Muscle of leg (tissue), 11 donors: ENCODE data around the gene PRKAG3. TPM values are rescaled to one million over a fixed set of nuclear protein-coding genes. Genes with fewer than 3 reads are reported as not detected.

Experiments used
- DNase-seq: peaks from one replicate; pipeline ENCODE4 v3.0.0; 2013
- H3K27ac ChIP-seq: one replicate; pipeline ENCODE4 v1.5.1; 2013; ENCODE audit warnings: mild to moderate bottlenecking, low read length, control low read depth
- H3K27me3 ChIP-seq: one replicate; pipeline ENCODE4 v1.6.1; 2013; ENCODE audit warnings: low read length; ENCODE audit not compliant: control insufficient read depth, insufficient read depth
- H3K36me3 ChIP-seq: one replicate; pipeline ENCODE4 v1.6.1; 2013; ENCODE audit warnings: low read length; ENCODE audit not compliant: control insufficient read depth, insufficient read depth
- H3K4me1 ChIP-seq: one replicate; pipeline ENCODE4 v1.6.1; 2013; ENCODE audit warnings: low read length; ENCODE audit not compliant: control insufficient read depth, insufficient read depth
- H3K4me3 ChIP-seq: one replicate; pipeline ENCODE4 v1.5.1; 2013; ENCODE audit warnings: low read length, control low read depth
- H3K9me3 ChIP-seq: replicated peaks from 2 replicates; pipeline ENCODE4 v1.6.1; 2013; ENCODE audit warnings: low read depth, low read length; ENCODE audit not compliant: control insufficient read depth
- WGBS: methylation state at CpG from one replicate; pipeline ENCODE4 v1.1.5; 2013; ENCODE audit warnings: missing lambda C conversion rate; ENCODE audit not compliant: insufficient coverage; 5-methylcytosine and 5-hydroxymethylcytosine counted together
- polyA plus RNA-seq, 8 donors: library from polyadenylated mRNA; unstranded; fragments of 120-200 nt; gene quantifications; one replicate each; pipeline versions ENCODE4 v1.2.1 to v1.2.3, GENCODE V29; 2013; ENCODE audit warnings: inconsistent platforms in 1 of 8, low replicate concordance in 1 of 8; ENCODE audit not compliant: insufficient read length in 8 of 8, insufficient read depth in 1 of 8
- total RNA-seq: library from RNA; stranded (reverse); fragments of 120-200 nt; gene quantifications from one replicate; pipeline ENCODE4 v1.2.4, GENCODE V29; 2013

Gene PRKAG3
- total and polyA plus RNA-seq, 9 donors = 9.9 to 22.6 (median 19.0) TPM

- no peaks in the 10 kb centered on the region for H3K27me3 ChIP-seq
- H3K4me1 ChIP-seq = peaks cover 44% of the 10 kb centered on the region
- H3K36me3 ChIP-seq = peaks cover 10% of the 10 kb centered on the region
- no peak overlapping the region for H3K4me3 ChIP-seq
- no peak overlapping the region for H3K27ac ChIP-seq
- WGBS = no CpG with 5 or more reads among the region's 4 CpGs
- no peaks in the 10 kb centered on the region for H3K9me3 ChIP-seq
- no peak for DNase-seq
These were observed 3.2 kb downstream of the PRKAG3 start for GRCh38 chr2:218828477-218828778.

- Histone ChIP-seq H3K4me1 (peaks cover 39% of the 10 kb centered on the region), H3K27me3 (no peaks in the 10 kb centered on the region), H3K9me3 (no peaks in the 10 kb centered on the region), H3K4me3 (no peak overlapping the region), H3K27ac (no peak overlapping the region), H3K36me3 (peaks cover 12% of the 10 kb centered on the region)
- WGBS = 47% methylated on average over 8 of the region's 14 CpGs
- DNase-seq = no peak
These were observed 3.7 kb downstream of the PRKAG3 start for GRCh38 chr2:218827701-218828476.

- Histone ChIP-seq H3K27me3 (no peaks in the 10 kb centered on the region), H3K4me3 (no peak overlapping the region), H3K4me1 (peaks cover 31% of the 10 kb centered on the region), H3K27ac (no peak overlapping the region), H3K36me3 (peaks cover 15% of the 10 kb centered on the region), H3K9me3 (no peaks in the 10 kb centered on the region)
- WGBS = 87% methylated on average over 9 of the region's 10 CpGs
- no peak for DNase-seq
These were observed 4.8 kb downstream of the PRKAG3 start for GRCh38 chr2:218826791-218827190.

- no peaks in the 10 kb centered on the region for H3K9me3 ChIP-seq
- no peak overlapping the region for H3K27ac ChIP-seq
- H3K36me3 ChIP-seq = peaks cover 20% of the 10 kb centered on the region
- H3K4me1 ChIP-seq = peaks cover 9% of the 10 kb centered on the region
- no peaks in the 10 kb centered on the region for H3K27me3 ChIP-seq
- WGBS = 82% methylated on average over 3 of the region's 7 CpGs
- no peak for DNase-seq
- H3K4me3 ChIP-seq = no peak overlapping the region
These were observed 7.6 kb downstream of the PRKAG3 start for GRCh38 chr2:218824004-218824403.

- no peaks in the 10 kb centered on the region for H3K27me3 ChIP-seq
- no peak overlapping the region for H3K4me3 ChIP-seq
- 90% methylated on average over 5 of the region's 9 CpGs for WGBS
- peaks cover 6% of the 10 kb centered on the region for H3K4me1 ChIP-seq
- no peaks in the 10 kb centered on the region for H3K9me3 ChIP-seq
- peaks cover 22% of the 10 kb centered on the region for H3K36me3 ChIP-seq
- no peak for DNase-seq
- no peak overlapping the region for H3K27ac ChIP-seq
These were observed 8.3 kb downstream of the PRKAG3 start for GRCh38 chr2:218823196-218823855.

GRCh38 chr2:218822622-218823021 is 9.0 kb downstream of the PRKAG3 start:
- H3K4me3 ChIP-seq = no peak overlapping the region

GRCh38 chr2:218821605-218822211 is 9.9 kb downstream of the PRKAG3 start:
- no peak overlapping the region for H3K4me3 ChIP-seq
- no peaks in the 10 kb centered on the region for H3K9me3 ChIP-seq
- H3K4me1 ChIP-seq = peaks cover 3% of the 10 kb centered on the region
- H3K27me3 ChIP-seq = no peaks in the 10 kb centered on the region
- WGBS = 85% methylated on average over 4 of the region's 9 CpGs
- H3K36me3 ChIP-seq = peaks cover 27% of the 10 kb centered on the region
- no peak for DNase-seq
- no peak overlapping the region for H3K27ac ChIP-seq

More at GRCh38 chr2:218822622-218823021, 9.0 kb downstream of the PRKAG3 start:
- Histone ChIP-seq H3K36me3 (peaks cover 26% of the 10 kb centered on the region), H3K27ac (no peak overlapping the region), H3K4me1 (peaks cover 3% of the 10 kb centered on the region), H3K27me3 (no peaks in the 10 kb centered on the region), H3K9me3 (no peaks in the 10 kb centered on the region)
- no peak for DNase-seq
- WGBS = 64% methylated on average over 6 of the region's 7 CpGs

- Histone ChIP-seq H3K27me3 (no peaks in the 10 kb centered on the region), H3K4me1 (peaks cover 3% of the 10 kb centered on the region), H3K9me3 (no peaks in the 10 kb centered on the region), H3K27ac (no peak overlapping the region), H3K36me3 (peaks cover 34% of the 10 kb centered on the region), H3K4me3 (no peak overlapping the region)
- DNase-seq = no peak
- WGBS = 95% methylated on average over 12 of the region's 15 CpGs
These were observed 10.7 kb downstream of the PRKAG3 start for GRCh38 chr2:218820746-218821369.

- no peak for DNase-seq
- H3K36me3 ChIP-seq = peaks cover 51% of the 10 kb centered on the region
- H3K27me3 ChIP-seq = no peaks in the 10 kb centered on the region
- H3K9me3 ChIP-seq = no peaks in the 10 kb centered on the region
- 88% methylated on average over 7 of the region's 7 CpGs for WGBS
- H3K4me1 ChIP-seq = peaks cover 3% of the 10 kb centered on the region
- no peak overlapping the region for H3K4me3 ChIP-seq
- no peak overlapping the region for H3K27ac ChIP-seq
These were observed 12.5 kb downstream of the PRKAG3 start for GRCh38 chr2:218819093-218819492.

GRCh38 chr2:218816561-218817011 is 15.0 kb downstream of the PRKAG3 start:
- Histone ChIP-seq H3K4me3 (no peak overlapping the region), H3K4me1 (no peaks in the 10 kb centered on the region), H3K27me3 (no peaks in the 10 kb centered on the region), H3K27ac (no peak overlapping the region), H3K9me3 (no peaks in the 10 kb centered on the region), H3K36me3 (peaks cover 62% of the 10 kb centered on the region)
- no peak for DNase-seq
- 90% methylated on average over 2 of the region's 2 CpGs for WGBS
